Panc1 (cell line): Measurements from ENCODE around the gene PDZD4. TPM values are rescaled to one million over a fixed set of nuclear protein-coding genes. Genes with fewer than 3 reads are reported as not detected.

Source experiments
- ATAC-seq: fragments of 200-7000 bp; cut with Tn5 transposase; 2 replicates; pipeline ENCODE4 v1.9.1; 2020; ENCODE audit warnings: mild to moderate bottlenecking, moderate library complexity
- BruUV-seq: library from RNA; stranded (reverse); fragments of 400-500 nt; replicated peaks from 2 replicates; lab custom pipeline; 2021; lab: Mats Ljungman, UMichigan
- CTCF ChIA-PET: fragments of 300-600 bp; sonication (Branson Sonifier 250); formaldehyde crosslinking; loops from one replicate; lab custom pipeline; 2022; ENCODE audit warnings: antibody characterized with exemption; lab: Charles Lee
- POLR2A ChIA-PET: fragments of 300-600 bp; sonication (Branson Sonifier 250); formaldehyde crosslinking; loops from one replicate; lab custom pipeline; 2022; ENCODE audit warnings: antibody characterized with exemption; lab: Charles Lee
- DNase-seq: peaks from one replicate; pipeline ENCODE4 v3.0.0-alpha.2; 2010; ENCODE audit warnings: low read depth, low spot score
- H3K27ac ChIP-seq: 2 replicates; pipeline ENCODE4 v1.5.1; 2011; ENCODE audit warnings: mild to moderate bottlenecking, low read length, inconsistent platforms
- H3K27me3 ChIP-seq: fragments of 200-500 bp; sonication (Bioruptor generic); 2 replicates; pipeline ENCODE4 v1.6.0; 2014; ENCODE audit warnings: low read length, inconsistent platforms; ENCODE audit not compliant: control insufficient read depth, insufficient read depth
- H3K36me3 ChIP-seq: fragments of 200-500 bp; sonication (Bioruptor generic); 2 replicates; pipeline ENCODE4 v1.5.1; 2014; ENCODE audit warnings: inconsistent platforms, mild to moderate bottlenecking, low read length, moderate library complexity; ENCODE audit not compliant: control insufficient read depth, insufficient read depth
- H3K4me1 ChIP-seq: 2 replicates; pipeline ENCODE4 v1.5.1; 2011; ENCODE audit warnings: inconsistent platforms, mild to moderate bottlenecking, low read length, moderate library complexity; ENCODE audit not compliant: control insufficient read depth, insufficient read depth
- H3K4me3 ChIP-seq, 2 experiments: 2 replicates each; pipeline ENCODE4 v1.5.1; 2011 to 2012; ENCODE audit warnings: low read depth in 2 of 2, low read length in 2 of 2, mild to moderate bottlenecking in 2 of 2, inconsistent platforms in 1 of 2, moderate library complexity in 1 of 2
- H3K9me3 ChIP-seq: fragments of 200-500 bp; sonication (Bioruptor generic); 2 replicates; pipeline ENCODE4 v1.5.1; 2014; ENCODE audit warnings: low read depth, mild to moderate bottlenecking, inconsistent platforms, low read length, moderate library complexity; ENCODE audit not compliant: control insufficient read depth, insufficient read depth
- POLR2AphosphoS5 ChIP-seq: IDR thresholded peaks from 2 replicates; pipeline ENCODE4 v1.6.1; 2012; ENCODE audit warnings: mild to moderate bottlenecking, low read depth, low read length, moderate library complexity
- SIN3A ChIP-seq: IDR thresholded peaks from 2 replicates; pipeline ENCODE4 v1.6.1; 2012; ENCODE audit warnings: low read depth, mild to moderate bottlenecking, low read length, moderate library complexity, borderline replicate concordance; ENCODE audit not compliant: insufficient read depth
- TCF7L2 ChIP-seq: IDR thresholded peaks from 2 replicates; pipeline ENCODE4 v1.6.1; 2011; ENCODE audit warnings: mild to moderate bottlenecking, low read depth, low read length, inconsistent platforms
- in situ Hi-C: cut with HindIII; loops from 2 replicates; pipeline ENCODE4 v1.10.0; 2016; ENCODE audit warnings: low sequenced_read_pairs, low pct_unique_long_range_greater_than_20kb
- intact Hi-C: fragments of 100-400 bp; cut with micrococcal nuclease; formaldehyde crosslinking; loops from one replicate; pipeline ENCODE4 v1.10.0; 2022; ENCODE audit not compliant: unreplicated experiment
- total RNA-seq: library from RNA; stranded (reverse); gene quantifications from one replicate; pipeline ENCODE4 v1.2.1, GENCODE V29; 2021; ENCODE audit not compliant: unreplicated experiment
- TF ChIP-seq, protein P1 (sequence below), 2 experiments: IDR thresholded peaks; 2 replicates each; pipeline ENCODE4 v1.6.1; 2011 to 2012; ENCODE audit warnings: low read depth in 2 of 2, control low read depth in 1 of 2, low read length in 1 of 2, mild to moderate bottlenecking in 1 of 2, moderate library complexity in 1 of 2; ENCODE audit not compliant: insufficient read depth in 1 of 2
- TF ChIP-seq, protein P2 (sequence below): fragments of 450-650 bp; IDR thresholded peaks from 2 replicates; pipeline ENCODE4 v1.5.1; 2017; ENCODE audit warnings: mild to moderate bottlenecking

Gene PDZD4
- total RNA-seq, 1 experiment from 2014 or later = 37.2 TPM

GRCh38 chrX:153861733-153862310 lies 31.5 kb upstream of the PDZD4 start:
- H3K4me1 ChIP-seq = no peaks in the 10 kb centered on the region
- BruUV-seq = TSS peak; percentile 84
- H3K4me3 ChIP-seq = no peak overlapping the region
- H3K36me3 ChIP-seq = no peaks in the 10 kb centered on the region
- ATAC-seq (no peak), DNase-seq (no peak)
- no peaks in the 10 kb centered on the region for H3K9me3 ChIP-seq
- H3K27ac ChIP-seq = no peak overlapping the region
- CTCF ChIA-PET = no interaction called here
- in situ Hi-C loops = no loop called here
- no peaks in the 10 kb centered on the region; the same call in 1 of the 2 replicates for H3K27me3 ChIP-seq
- intact Hi-C loops = no loop called here
- POLR2A ChIA-PET = no interaction called here
- TF ChIP-seq TCF7L2 = no peak
- no peak for TF ChIP-seq POLR2AphosphoS5
- TF ChIP-seq, protein P1, sequence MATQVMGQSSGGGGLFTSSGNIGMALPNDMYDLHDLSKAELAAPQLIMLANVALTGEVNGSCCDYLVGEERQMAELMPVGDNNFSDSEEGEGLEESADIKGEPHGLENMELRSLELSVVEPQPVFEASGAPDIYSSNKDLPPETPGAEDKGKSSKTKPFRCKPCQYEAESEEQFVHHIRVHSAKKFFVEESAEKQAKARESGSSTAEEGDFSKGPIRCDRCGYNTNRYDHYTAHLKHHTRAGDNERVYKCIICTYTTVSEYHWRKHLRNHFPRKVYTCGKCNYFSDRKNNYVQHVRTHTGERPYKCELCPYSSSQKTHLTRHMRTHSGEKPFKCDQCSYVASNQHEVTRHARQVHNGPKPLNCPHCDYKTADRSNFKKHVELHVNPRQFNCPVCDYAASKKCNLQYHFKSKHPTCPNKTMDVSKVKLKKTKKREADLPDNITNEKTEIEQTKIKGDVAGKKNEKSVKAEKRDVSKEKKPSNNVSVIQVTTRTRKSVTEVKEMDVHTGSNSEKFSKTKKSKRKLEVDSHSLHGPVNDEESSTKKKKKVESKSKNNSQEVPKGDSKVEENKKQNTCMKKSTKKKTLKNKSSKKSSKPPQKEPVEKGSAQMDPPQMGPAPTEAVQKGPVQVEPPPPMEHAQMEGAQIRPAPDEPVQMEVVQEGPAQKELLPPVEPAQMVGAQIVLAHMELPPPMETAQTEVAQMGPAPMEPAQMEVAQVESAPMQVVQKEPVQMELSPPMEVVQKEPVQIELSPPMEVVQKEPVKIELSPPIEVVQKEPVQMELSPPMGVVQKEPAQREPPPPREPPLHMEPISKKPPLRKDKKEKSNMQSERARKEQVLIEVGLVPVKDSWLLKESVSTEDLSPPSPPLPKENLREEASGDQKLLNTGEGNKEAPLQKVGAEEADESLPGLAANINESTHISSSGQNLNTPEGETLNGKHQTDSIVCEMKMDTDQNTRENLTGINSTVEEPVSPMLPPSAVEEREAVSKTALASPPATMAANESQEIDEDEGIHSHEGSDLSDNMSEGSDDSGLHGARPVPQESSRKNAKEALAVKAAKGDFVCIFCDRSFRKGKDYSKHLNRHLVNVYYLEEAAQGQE (IDR thresholded peaks at IDR 0.05; ENCODE audit: insufficient read depth in 1 of 2, low read depth in 2 of 2, low read length in 1 of 2) = no peak
- TF ChIP-seq, protein P2, sequence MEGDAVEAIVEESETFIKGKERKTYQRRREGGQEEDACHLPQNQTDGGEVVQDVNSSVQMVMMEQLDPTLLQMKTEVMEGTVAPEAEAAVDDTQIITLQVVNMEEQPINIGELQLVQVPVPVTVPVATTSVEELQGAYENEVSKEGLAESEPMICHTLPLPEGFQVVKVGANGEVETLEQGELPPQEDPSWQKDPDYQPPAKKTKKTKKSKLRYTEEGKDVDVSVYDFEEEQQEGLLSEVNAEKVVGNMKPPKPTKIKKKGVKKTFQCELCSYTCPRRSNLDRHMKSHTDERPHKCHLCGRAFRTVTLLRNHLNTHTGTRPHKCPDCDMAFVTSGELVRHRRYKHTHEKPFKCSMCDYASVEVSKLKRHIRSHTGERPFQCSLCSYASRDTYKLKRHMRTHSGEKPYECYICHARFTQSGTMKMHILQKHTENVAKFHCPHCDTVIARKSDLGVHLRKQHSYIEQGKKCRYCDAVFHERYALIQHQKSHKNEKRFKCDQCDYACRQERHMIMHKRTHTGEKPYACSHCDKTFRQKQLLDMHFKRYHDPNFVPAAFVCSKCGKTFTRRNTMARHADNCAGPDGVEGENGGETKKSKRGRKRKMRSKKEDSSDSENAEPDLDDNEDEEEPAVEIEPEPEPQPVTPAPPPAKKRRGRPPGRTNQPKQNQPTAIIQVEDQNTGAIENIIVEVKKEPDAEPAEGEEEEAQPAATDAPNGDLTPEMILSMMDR = no peak
- TF ChIP-seq SIN3A = no peak

GRCh38 chrX:153861151-153861550 lies 30.8 kb upstream of the PDZD4 start:
- ATAC-seq (no peak), DNase-seq (no peak)
- ChIA-PET POLR2A (interaction anchor here (0.7 kb wide), 1 partner anchor 15 kb away, joined by 4 read pairs; no protein-coding TSS in a partner anchor), CTCF (no interaction called here)
- Histone ChIP-seq H3K36me3 (no peaks in the 10 kb centered on the region), H3K4me3 (no peak overlapping the region), H3K27ac (no peak overlapping the region), H3K4me1 (no peaks in the 10 kb centered on the region), H3K27me3 (no peaks in the 10 kb centered on the region; the same call in 1 of the 2 replicates), H3K9me3 (no peaks in the 10 kb centered on the region)
- in situ Hi-C loops (no loop called here), intact Hi-C loops (no loop called here)
- peak; percentile 33 for TF ChIP-seq POLR2AphosphoS5
- TF ChIP-seq, protein P2 = no peak
- TF ChIP-seq TCF7L2 = no peak
- TF ChIP-seq, protein P1 (IDR thresholded peaks at IDR 0.05; ENCODE audit: insufficient read depth in 1 of 2, low read depth in 2 of 2, low read length in 1 of 2) = no peak
- TF ChIP-seq SIN3A = no peak
- BruUV-seq = no TSS peak
